NCI-H226 (cell line): ENCODE data around the gene CELF2.
"Not testable (repeated sequence)": the region's sequence is repeated elsewhere in the genome, so short reads cannot be mapped to it uniquely, and the experiment has no call there.

ENCODE experiments used
- DNase-seq: peaks from one replicate; pipeline ENCODE4 v3.0.0-alpha.2; 2015

CELF2 gene

DNA sequence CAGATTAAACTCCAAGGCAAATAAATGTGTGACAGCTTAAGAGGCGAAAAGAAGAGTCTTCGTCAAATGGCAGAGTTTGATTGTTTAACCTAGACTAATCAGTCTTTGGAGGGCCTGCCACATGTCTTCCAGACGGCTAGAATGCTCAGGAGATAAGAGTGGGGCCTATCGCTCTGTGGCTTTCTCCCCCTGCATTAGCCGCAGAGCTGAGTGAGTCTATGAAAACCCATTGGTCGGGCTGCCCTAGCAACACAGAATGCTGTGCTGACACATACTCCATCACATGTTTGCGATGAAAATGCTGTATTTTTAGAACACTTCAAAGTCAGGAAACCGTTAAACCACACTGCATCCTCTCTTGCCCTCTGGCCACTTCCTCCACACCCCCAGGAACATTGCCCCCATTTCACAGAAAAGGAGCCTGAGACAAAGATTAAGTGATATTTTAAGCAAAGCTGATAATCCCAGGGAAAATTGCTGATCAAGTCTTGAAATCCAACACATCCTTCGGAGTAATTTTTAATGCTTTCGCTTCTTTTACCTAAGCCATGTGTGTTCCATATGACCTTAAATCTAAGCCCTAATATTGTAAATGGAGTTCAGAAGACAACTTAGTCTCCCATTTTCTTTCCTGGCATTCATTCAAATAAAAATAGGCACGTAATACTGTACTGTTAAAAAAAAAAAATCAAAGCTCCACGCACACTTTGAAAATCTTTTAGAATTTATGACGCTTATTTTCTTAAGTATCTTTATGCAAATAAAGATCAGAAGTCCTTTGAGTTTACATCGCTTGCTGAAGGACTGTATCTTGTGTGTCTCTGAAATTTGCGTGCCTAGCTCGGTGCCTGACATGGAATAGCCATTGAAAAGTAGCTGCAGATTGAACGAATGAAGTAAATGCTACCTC, 161.2 kb downstream of the CELF2 start:
- DNase-seq, result peak; percentile 28

DNA sequence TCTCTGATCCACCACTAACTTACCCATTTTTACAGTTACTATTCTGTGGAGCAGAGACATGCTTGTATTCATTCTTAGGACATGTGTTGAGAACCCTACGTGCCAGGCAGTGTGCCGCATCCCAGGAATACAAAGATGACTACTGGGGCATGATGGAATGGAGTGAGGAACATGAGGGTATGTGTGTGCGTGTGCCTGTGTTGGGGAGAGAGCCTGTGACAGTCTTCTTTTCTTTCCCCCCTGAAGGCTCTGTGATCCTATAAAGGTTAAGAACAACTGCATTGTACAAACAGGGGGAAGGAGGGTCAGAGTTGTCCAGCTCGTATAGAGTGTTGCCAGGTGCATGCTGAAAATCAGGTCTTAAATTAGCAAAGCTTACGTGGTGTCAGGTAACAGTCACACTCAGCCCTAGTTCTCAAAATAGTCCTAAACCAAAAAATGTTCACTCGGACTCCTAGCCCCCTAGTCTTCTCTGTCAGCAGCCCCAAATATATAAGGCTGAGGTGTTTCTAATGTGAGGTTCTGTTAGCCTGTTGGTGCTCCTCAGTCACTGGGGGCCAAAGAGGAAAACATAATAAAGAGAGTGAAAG, 161.9 kb downstream of the CELF2 start:
- DNase-seq, result no peak

DNA sequence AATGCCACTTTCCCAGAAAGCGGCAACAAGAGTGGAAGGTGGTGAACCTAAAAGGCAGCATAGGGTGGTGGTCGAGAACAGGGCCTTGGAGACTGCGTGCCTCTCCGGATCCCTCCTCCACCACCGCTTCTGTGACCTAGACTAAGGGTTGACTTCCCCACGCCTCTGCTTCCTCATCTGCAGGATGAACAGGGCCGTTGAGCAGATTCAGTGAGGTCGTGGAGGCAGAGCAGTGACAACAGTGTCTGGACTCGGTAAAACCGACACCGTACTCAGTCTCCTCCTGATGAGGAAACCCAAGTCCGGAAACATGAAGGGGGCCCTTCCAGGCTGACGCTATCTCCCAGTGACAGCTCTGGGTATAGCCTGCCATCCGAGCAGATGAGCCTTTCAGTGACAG, 162.6 kb downstream of the CELF2 start:
- no peak for DNase-seq

DNA sequence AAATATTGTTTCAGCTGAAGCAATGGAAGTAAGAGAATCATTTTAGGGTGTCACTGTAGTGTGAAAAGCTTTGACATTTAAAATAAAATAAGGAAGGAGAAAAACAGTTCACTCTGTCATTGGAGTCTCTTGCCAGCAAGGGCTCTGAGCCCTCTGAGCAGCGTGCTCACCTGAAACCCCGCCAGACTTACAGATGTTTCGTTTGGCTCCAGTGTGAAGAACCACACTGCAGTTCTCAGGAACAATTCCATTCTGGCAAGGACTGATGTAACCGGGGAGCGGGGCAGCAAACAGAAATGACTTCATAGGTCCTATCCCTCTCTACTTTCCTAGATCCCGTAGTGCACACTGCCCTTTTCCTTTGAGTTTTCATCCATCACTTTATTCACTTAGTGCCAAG, 164.3 kb downstream of the CELF2 start:
- DNase-seq, result no peak

DNA sequence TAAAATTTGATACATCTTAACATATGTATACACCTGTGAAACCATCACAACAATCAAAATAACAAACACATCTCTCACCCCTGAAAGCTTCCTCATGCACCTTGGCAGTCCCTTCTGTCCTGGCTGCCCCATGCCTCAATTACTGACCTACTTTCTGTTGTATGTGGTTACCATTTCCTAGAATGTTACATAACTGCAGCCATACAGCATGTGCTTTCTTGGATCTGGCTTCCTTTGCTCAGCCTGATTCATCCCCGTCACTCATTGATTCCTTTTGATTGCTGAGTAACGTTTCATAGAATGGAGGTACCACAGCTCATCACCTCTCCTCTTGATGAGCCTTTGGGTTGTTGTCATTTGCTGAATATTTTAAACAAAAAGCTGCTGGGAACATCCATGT, 165.3 kb downstream of the CELF2 start:
- DNase-seq, result no peak

DNA sequence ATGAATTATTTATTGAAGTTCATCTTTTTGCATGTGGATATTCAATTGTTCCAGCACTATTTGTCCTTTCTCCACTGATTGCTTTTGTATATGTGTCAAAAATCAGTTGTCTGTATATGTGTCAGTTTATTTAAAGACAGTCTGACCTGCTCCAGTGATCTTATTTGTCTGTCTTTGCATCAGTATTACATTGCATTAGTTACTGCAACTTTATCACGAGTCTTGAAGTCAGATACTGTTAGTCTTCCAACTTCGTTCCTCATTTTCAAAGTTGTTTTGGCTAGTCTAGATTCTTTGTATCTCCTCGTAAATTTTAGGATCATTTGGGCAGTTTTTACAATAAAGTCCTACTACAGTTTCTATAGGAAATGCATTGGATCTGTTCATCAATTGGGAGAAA, 166.4 kb downstream of the CELF2 start:
- DNase-seq, result no peak

DNA sequence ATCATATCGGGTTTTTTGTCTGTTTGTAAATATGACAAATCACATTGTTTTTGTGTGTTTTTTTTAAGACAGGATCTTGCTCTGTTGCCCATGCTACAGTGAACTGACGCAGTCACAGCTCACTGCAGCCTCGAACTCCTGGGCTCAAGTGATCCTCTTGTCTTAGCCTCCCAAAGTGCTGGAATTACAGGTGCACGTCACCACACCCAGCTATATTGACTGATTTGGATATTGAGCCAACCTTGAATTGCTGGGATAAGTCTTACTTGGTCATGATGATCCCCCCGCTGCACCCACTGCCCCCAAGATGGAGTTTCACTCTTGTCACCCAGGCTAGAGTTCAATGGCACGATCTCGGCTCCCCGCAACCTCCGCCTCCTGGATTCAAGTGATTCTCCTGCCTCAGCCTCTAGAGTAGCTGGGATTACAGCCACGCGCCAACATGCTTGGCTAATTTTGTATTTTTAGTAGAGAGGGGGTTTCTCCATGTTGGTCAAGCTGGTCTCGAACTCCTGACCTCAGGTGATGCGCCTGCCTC, 167.5 kb downstream of the CELF2 start:
- DNase-seq, result not testable (repeated sequence)

DNA sequence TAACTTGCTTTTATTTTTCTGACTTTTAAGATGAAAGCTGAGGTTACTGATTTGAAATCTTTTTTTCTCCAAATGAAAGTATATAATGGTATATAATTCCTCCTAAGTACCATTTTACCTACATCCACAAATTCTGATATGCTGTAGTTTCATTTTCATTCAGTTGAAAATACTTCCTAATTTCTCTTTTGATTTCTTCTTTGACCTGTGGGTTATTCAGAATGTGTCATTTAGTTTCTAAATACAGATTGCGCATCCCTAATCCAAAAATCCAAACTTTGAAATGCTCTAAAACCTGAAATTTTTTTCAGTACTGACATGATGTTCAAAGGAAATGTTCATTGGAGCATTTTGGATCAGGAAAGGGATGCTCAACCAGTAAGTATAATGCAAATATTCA, 168.7 kb downstream of the CELF2 start:
- no peak for DNase-seq

DNA sequence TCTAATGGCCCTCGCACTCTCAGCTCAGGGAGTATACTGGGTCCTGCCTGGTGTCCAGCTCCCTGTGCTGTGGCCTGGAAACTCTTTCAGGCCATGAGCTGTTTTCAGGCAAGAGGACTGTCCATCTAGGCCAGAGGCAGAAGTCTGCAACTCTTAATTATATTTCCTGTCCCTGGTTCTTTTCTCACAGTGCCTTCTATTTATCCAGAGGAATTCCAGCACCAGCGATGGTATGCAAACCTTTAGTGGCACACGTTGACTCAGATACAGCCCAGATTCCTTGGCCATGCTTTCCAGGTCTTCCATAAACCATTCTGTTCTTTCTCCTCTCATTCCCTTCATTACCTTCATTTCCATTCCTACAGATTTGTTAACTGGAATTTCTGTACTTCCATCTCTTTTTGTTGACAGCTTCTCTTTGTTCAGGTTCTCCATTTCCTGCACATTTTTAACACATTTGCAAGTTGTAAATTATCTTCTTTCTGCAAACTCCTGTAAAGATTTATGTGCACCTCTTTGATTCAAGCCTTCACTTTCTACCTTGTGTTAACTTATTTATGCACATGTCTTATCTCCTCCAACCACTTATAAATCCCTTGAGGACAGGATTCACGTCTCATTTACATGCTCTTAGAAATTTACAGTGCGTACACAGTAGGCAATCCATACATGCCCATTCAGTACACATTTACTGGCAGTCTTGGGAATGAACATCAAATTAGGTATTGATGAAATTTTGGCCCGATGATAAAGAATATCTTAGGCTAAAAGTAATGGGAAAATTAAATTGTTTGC, 172.1 kb downstream of the CELF2 start:
- DNase-seq, result no peak

DNA sequence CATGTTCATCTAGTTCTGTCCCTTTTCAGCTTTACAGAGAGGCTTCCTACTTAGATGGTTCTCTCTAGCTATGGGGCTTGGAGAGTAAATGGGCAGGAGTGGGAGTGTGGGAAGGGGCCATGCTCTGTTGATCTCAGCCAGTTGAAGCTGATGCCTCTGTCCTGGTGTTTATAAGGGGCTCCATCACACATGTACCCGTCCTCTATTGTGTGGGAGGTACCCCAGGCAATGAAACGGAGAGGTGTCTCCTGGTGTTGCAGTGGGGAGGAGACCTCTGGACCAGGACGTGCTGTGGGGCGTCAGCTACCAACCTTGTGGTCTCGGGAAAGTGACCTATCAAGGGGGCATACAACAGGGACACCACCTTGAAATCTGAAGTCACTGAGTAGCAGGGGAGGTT, 173.5 kb downstream of the CELF2 start:
- DNase-seq, result no peak

DNA sequence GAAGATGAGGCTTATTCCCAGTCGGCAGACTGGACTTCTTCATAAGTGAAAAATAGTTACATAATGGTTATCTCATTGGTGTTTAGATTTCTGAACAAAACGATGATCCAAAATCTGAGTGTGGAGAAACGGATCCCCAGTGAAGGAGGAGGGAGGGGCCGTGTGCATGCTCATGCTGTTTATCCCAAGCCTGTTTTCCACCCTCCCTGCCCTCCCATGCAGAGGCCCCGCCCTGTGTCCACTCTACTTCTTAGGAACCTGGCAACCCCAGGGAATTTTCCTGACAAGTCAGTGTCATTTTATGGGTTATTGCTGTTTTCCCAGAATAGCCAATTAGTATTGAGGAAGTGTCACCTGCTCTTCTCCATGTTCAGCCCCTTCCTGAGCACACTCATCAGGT, 174.0 kb downstream of the CELF2 start:
- DNase-seq, result no peak

DNA sequence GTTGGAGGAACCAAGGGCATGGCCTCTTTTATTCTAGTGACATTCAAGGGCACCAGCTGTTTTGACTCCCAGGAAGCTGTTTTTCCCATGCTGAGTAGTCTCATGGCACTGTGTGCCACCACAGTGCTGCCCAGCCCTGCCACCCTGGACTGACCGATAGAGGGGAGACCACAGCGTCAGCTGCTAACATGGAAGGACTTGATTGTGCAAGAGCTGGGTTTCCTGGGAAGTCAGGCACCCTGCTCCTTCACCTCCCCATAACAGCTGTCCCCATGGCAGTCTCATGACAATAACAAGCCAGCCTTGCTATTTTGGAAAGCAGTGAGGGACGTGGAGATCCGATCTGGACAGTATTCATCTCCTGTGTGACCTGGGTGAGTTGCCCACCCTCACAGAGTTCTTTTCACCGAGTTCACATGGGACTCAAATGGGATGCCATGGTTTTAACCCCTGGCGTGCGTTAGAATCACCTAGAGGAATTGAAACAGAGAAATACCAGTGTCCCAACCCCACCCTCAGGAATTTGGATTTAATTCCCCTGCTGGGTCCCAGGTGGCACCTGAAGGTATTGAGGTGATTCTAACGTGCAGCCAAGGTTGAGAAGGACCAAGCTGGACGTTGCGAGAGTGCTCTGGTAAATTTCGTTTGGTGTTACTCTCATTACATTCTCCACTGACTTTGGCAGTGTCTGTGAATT, 174.8 kb downstream of the CELF2 start:
- DNase-seq, result no peak

DNA sequence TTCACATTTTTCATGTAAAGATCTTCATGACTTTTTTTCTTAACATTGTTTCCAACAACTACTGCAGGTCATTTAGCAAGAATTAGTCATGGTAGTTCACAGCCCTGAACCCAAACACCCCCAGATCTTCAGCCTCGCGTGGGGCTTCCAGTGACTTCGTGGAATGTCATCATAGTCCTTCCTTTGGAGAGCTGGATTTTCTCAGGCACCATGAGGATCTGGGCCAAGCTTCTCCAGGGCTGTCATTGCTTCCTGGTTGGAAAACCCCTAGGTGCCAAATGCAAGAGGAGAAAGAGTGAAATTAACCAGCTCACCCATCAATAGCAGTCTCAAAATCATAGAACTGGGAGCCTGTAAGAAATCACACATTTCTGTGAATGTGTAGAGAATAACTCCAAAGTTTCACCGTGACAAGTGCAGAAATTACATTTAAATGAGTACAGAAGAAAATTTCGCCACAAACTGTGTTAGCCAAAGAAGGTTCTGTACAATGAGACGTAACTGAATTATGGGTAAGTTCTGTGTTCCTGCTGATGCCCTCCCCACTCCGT, 175.4 kb downstream of the CELF2 start:
- DNase-seq, result no peak

DNA sequence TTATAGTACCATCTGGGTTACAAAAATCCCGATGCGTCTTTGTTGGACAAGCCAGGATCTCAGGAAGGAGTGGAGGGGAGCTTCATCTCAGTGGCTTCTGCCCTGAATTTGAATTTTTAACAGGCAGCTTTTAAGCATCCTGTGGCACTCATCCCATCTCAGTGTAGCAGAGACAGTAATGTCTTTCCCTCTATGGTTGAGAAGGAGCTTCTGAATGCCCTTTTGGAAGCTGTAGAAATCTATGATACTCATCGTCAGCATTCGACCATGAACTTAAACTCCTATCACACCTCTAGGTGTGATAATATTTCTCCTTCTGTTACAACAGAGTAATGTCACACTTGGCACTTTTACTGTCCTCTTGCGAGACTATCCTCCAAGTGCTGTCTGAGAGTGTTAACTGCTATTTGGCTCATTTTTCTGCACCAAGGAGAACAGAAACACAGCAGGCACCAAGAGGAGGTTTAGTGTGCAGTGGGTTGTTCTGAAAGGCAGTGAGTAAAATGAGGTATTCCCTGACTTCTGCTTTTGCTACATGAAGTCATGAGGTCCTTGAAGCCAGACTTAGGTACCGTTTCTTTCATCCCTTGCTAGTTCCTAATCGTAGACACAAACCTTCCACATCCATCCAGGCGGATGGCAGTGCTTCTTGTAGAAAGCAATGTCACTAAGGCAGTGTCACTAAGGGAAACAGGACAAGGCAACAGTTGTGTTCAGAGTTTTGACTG, 177.4 kb downstream of the CELF2 start:
- DNase-seq, result no peak

DNA sequence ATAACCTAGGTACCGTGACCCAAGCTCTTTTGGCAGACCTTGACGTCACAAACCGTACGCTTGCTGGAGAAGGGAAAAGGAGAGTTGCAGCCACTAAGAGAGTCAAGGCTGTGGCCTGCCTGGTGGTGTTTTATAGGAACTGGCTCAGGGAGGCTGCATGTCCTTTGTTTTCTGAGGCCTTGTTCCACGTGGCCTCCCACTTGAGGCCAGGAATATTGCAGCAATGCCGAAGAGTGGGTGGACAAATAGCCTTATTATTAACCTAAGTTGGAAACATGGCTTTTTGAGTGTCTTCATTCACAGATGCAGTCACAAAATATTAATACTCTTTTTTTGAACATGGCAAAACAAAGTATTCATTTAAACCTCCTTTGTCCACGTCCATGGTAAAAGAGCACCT, 178.0 kb downstream of the CELF2 start:
- no peak for DNase-seq

DNA sequence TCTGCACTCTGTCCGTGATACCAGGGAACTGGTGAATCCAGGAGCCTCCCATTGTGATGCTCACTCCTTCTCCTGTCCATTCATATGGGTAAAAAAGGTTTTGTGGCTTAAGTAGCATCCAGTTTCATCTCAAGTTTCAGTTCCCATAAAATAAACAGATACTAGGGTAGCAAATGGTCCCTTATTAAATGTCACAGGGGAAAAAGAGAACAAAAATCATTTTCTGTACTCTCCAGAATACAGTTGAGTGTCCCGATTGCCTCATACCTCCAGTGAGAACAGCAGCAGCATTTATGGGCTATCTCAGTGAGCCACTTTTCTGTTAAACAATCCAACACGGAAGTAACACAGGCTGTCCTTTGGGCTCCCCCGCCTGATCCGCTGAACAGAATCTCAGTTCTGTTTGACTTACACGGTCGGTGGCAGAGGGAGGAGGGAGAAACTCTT, 179.6 kb downstream of the CELF2 start:
- DNase-seq, result no peak

DNA sequence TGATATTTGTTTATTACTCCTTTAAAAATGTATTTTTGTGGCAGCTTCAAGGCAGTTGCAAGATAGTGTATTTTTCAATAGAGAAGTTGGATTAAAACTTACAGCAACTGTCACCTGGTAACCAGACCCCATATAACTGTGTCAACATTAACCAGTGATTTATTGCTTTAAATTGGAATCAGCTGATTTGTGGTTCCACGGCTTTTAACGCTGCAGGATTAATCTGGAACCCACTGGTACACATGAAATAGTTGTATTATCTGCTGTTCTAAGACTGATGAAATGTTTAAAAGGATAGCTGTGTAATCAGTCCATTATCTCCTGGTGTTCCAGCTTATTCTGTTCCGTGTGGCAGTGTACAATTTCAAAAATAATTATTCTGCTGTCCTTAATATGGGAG, 180.2 kb downstream of the CELF2 start:
- no peak for DNase-seq

DNA sequence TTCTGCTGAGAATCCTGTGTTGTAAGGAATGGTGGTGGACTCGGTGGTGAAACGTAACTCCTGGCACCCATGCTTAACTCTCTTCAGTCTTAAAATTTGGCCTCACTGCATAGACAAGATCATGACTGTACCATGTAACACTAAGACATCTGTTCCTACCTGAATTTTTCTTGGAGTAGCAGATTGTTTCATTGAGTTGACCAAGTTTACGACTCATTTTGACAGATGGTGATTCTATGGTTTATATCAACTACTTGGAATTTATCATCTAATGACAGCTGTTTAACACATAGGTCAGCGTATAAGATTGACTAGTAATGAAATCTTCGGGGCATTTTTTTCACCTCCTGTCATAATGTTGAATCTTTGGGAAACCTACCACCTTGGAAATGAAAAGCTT, 184.2 kb downstream of the CELF2 start:
- no peak for DNase-seq

DNA sequence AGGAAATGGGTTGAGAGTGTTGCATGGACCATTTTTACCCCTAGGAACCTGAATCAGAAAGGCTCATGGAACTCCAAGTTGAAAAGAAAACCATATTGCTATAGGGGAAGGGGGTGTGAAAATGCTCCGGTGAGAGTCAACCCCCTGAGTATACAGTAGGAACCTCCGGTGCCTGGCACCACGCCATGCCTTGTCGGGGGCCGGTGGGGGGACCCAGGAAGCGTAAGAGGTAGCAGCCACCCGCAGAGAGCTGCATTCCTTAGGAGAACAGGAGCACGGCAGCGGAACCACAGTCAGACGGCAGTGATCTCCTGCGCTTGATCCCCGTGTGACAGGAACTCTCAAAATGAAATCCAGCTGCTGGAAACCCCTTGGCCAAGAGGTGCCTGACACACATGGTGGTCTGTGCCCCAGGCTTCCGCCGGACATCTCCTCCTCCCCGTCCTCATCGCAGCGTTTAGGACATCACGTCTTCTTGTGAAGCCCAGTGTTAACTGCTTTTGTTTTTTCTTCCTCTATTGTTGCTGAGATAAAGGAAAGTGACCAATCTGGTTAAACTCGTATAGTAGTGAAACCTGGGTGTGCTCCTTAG, 186.8 kb downstream of the CELF2 start:
- DNase-seq, result no peak

DNA sequence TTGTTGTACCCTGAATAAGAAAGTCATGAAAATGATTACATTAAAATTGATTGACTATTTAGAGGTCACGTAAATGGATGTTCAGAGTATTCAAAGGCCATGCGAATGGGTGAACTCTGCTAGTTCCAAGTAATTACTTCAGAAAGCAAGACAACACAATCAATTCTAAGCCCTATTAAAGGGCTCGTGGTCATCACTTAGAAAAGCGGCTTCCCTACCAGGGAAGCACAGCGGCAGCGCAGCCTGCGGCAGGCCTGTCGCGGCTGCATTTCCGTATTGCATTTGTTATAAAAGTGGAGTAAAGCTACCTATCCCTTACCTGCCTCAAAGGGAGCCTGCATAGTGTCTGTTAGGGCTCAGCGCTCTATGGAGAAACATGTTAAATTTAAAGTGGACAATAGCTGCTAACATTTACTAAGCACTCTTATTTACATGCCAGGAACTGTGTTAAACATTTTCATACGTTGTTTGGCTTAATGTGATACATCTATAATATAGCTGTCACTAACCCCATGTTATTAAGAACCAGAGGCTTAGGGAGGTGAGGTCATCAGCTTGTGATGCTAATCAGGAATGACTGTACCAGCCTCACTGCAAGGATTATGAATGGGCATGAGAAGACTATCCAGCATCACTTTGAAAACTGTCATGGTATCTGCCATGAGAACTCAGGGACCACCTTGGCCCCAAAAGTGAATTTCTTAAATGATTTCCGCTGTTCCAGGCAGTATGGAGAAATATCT, 187.5 kb downstream of the CELF2 start:
- no peak for DNase-seq
